Chondrocyte (in vitro differentiated cells): ENCODE measurements around the gene FGF8. TPM values are rescaled to one million over a fixed set of nuclear protein-coding genes. Genes with fewer than 3 reads are reported as not detected.

Experiments
- DNase-seq: peaks from one replicate; pipeline ENCODE4 v3.0.0; 2021; ENCODE audit warnings: mixed read lengths, low spot score
- H3K27ac Mint-ChIP-seq: one replicate; pipeline ENCODE4 v1.8.0; 2021; ENCODE audit warnings: mild to moderate bottlenecking, moderate library complexity, mixed read lengths; ENCODE audit not compliant: unreplicated experiment
- H3K27me3 Mint-ChIP-seq: 2 replicates; pipeline ENCODE4 v1.8.0; 2021; ENCODE audit warnings: low read depth, mixed read lengths
- H3K36me3 Mint-ChIP-seq: 2 replicates; pipeline ENCODE4 v1.8.0; 2021; ENCODE audit warnings: low read depth, mixed read lengths
- H3K4me1 Mint-ChIP-seq: 2 replicates; pipeline ENCODE4 v1.8.0; 2021; ENCODE audit warnings: low read depth, mild to moderate bottlenecking, mixed read lengths
- H3K4me3 Mint-ChIP-seq: one replicate; pipeline ENCODE4 v1.8.0; 2021; ENCODE audit warnings: mild to moderate bottlenecking, moderate library complexity, mixed read lengths; ENCODE audit not compliant: unreplicated experiment
- H3K9me3 Mint-ChIP-seq: 2 replicates; pipeline ENCODE4 v1.8.0; 2021; ENCODE audit warnings: low read depth, mixed read lengths
- total RNA-seq: library from RNA; stranded (reverse); gene quantifications from 3 replicates; pipeline ENCODE4 v1.2.1, GENCODE V29; 2021
- TF ChIP-seq, protein P1 (sequence below): fragments of 200-600 bp; sonication (generic); IDR thresholded peaks from 2 replicates; pipeline ENCODE4 v1.5.0; 2021; ENCODE audit warnings: antibody characterized with exemption, mild to moderate bottlenecking, moderate library complexity

FGF8 gene
- total RNA-seq, 1 donor from 2014 or later, result not detected

DNA sequence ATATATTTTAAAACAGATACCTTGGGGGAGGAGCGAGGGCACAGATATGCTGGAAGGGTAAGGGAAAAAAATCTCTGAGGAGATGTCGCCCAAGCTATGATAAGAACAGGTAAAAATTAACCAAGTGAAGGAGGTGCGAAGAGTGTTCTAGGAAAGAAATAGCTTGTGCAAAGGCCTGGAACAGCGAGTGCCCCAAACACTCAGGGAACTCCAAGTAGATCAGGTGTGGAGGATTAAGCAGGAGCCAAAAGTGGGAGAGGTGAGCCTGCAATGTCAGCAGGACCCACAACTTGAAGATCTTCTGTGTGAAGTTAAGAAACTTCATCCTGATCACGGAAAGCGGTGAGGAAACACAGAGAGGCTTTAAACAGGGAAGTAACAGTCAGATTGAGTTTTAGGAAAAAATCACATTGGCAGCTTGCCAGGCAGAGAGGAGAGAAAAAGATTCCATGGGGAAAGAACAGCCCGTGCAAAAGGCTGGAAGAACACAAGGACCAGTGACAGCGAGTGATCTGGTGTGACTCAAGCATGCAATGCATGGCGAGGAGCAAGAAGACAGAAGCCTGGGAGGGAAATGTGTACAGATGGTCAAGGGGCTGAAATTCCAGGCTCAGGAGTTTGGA is 30.7 kb downstream of the FGF8 start:
- Mint-ChIP-seq H3K9me3 (no peaks in the 10 kb centered on the region), H3K4me3 (no peak overlapping the region), H3K4me1 (no peaks in the 10 kb centered on the region), H3K36me3 (no peaks in the 10 kb centered on the region), H3K27me3 (peaks cover 30% of the 10 kb centered on the region), H3K27ac (no peak overlapping the region)
- TF ChIP-seq, protein P1, sequence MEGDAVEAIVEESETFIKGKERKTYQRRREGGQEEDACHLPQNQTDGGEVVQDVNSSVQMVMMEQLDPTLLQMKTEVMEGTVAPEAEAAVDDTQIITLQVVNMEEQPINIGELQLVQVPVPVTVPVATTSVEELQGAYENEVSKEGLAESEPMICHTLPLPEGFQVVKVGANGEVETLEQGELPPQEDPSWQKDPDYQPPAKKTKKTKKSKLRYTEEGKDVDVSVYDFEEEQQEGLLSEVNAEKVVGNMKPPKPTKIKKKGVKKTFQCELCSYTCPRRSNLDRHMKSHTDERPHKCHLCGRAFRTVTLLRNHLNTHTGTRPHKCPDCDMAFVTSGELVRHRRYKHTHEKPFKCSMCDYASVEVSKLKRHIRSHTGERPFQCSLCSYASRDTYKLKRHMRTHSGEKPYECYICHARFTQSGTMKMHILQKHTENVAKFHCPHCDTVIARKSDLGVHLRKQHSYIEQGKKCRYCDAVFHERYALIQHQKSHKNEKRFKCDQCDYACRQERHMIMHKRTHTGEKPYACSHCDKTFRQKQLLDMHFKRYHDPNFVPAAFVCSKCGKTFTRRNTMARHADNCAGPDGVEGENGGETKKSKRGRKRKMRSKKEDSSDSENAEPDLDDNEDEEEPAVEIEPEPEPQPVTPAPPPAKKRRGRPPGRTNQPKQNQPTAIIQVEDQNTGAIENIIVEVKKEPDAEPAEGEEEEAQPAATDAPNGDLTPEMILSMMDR, result no peak
- DNase-seq, result no peak

DNA sequence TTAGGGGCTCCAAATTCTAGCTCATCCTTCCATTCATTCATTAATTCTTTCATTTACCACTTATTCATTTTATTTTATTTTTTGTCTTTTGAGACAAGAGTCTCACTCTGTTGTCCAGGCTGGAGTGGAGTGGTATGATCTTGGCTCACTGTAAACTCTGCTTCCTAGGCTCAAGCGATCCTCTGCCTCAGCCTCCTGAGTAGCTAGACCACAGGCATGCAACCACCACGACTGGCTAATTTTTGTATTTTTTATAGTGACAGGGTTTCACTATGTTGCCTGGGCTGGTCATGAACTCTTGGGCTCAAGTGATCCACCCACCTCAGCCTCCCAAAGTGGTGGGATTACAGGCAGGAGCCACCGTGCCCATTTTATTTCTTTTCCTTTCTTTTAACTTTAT is 31.6 kb downstream of the FGF8 start:
- Mint-ChIP-seq H3K4me1 (no peaks in the 10 kb centered on the region), H3K4me3 (no peak overlapping the region), H3K36me3 (no peaks in the 10 kb centered on the region), H3K27ac (no peak overlapping the region), H3K27me3 (peaks cover 32% of the 10 kb centered on the region), H3K9me3 (no peaks in the 10 kb centered on the region)
- TF ChIP-seq, protein P1, result no peak
- no peak for DNase-seq

DNA sequence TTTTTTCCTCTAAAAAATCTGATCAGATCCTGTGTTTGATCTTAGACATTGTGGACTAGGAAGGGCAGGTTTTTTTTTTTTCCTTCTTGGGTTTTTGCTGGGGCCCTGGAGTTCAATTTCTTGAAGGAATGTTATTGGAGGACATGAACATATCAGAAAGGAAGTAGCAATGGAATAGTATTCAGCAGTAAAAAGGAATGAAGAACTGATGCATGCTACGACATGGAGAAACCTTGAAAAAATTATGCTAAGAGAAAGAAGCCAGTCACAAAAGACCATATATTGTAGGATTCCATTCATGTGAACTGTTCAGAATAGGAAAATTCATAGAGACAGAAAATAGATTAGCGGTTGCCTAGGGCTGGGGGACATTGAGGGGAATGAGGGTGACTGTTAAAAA is 34.0 kb downstream of the FGF8 start:
- no peaks in the 10 kb centered on the region for H3K9me3 Mint-ChIP-seq
- no peaks in the 10 kb centered on the region for H3K36me3 Mint-ChIP-seq
- TF ChIP-seq, protein P1, result no peak
- H3K27ac Mint-ChIP-seq, result no peak overlapping the region
- no peaks in the 10 kb centered on the region for H3K4me1 Mint-ChIP-seq
- H3K4me3 Mint-ChIP-seq, result no peak overlapping the region
- peaks cover 32% of the 10 kb centered on the region for H3K27me3 Mint-ChIP-seq
- DNase-seq, result no peak

DNA sequence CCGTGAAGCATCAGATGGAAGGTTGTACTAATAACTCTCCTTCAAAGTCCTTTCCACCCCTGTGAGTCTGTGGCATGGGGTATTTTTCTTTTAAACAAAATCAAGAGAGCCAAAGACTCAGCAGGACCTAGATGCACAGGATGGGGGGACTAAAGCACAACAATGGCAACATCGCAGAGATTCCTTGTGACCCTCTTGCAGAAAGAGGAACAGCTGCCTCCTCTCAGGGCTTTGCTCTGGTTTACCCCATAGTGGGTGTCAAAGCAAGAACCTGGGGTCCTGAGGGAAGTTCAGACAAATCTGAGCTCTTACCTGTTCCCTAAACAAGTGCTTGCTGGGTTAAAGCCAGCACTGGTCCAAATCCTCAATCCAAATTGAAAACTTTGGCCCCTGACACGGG is 39.2 kb downstream of the FGF8 start:
- H3K4me1 Mint-ChIP-seq, result no peaks in the 10 kb centered on the region
- H3K27me3 Mint-ChIP-seq, result peaks cover 34% of the 10 kb centered on the region
- TF ChIP-seq, protein P1, result no peak
- H3K9me3 Mint-ChIP-seq, result no peaks in the 10 kb centered on the region
- no peaks in the 10 kb centered on the region for H3K36me3 Mint-ChIP-seq
- H3K27ac Mint-ChIP-seq, result no peak overlapping the region
- no peak overlapping the region for H3K4me3 Mint-ChIP-seq
- no peak for DNase-seq

DNA sequence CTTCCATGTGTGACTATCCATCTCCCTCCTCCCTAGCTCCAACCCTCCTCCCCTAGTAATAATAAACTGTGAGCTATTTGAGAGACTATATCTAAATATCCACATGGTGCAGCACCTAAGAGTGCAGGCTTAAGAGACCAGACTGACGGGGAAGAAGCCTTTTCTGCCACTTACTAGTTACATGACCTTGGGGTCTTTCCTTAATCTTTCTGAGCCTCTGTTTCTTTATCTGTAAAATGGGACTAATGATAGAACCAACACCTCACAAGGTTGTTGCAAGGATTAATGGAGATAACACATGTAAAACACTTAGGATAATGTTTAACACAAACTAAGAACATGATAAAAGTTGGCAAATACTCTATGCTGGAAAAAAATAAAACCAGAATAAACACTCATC is 43.8 kb downstream of the FGF8 start:
- Mint-ChIP-seq H3K27me3 (peaks cover 24% of the 10 kb centered on the region), H3K36me3 (peaks cover 2% of the 10 kb centered on the region), H3K9me3 (no peaks in the 10 kb centered on the region), H3K4me1 (no peaks in the 10 kb centered on the region), H3K27ac (no peak overlapping the region), H3K4me3 (no peak overlapping the region)
- DNase-seq, result no peak
- TF ChIP-seq, protein P1, result no peak
